Thoracic aorta (tissue), 2 donors: ENCODE data around the gene SLC17A8. TPM values are rescaled to one million over a fixed set of nuclear protein-coding genes. Genes with fewer than 3 reads are reported as not detected.

Experiments
- ATAC-seq: fragments of 150-250 bp; one replicate; pipeline ENCODE4 v1.8.0; 2017; ENCODE audit warnings: low read depth; ENCODE audit not compliant: insufficient number of reproducible peaks, low FRiP score
- DNase-seq: peaks from one replicate; pipeline ENCODE4 v3.0.0-alpha.2; 2020; ENCODE audit warnings: low spot score
- H3K27ac ChIP-seq, 2 donors: fragments of 200-600 bp; sonication (generic); 1 replicate in 1 of 2; 2 replicates in 1 of 2; pipeline ENCODE4 v1.5.1; 2016; ENCODE audit warnings: mild to moderate bottlenecking in 2 of 2, moderate library complexity in 2 of 2
- H3K27me3 ChIP-seq: fragments of 200-600 bp; sonication (generic); replicated peaks from 2 replicates; pipeline ENCODE4 v1.6.0; 2016; ENCODE audit warnings: mild to moderate bottlenecking; ENCODE audit not compliant: insufficient read depth
- H3K36me3 ChIP-seq: fragments of 200-600 bp; sonication (generic); one replicate; pipeline ENCODE4 v1.5.1; 2016
- H3K4me1 ChIP-seq, 2 donors: fragments of 200-600 bp; sonication (generic); 1 replicate in 1 of 2; 2 replicates in 1 of 2; pipeline versions ENCODE4 v1.5.1 to v1.6.0; 2016; ENCODE audit warnings: low read depth in 2 of 2, mild to moderate bottlenecking in 1 of 2; ENCODE audit not compliant: control insufficient read depth in 1 of 2
- H3K4me3 ChIP-seq: fragments of 200-600 bp; sonication (generic); 2 replicates; pipeline ENCODE4 v1.5.1; 2016; ENCODE audit warnings: mild to moderate bottlenecking
- H3K9me3 ChIP-seq: fragments of 200-600 bp; sonication (generic); 2 replicates; pipeline ENCODE4 v1.5.1; 2016
- total RNA-seq, 2 donors: library from RNA; depleted of rRNA; stranded (reverse); fragments of >200 nt; gene quantifications; one replicate each; pipeline versions ENCODE4 v1.1.0 to v1.2.3, GENCODE V29; 2016
- TF ChIP-seq, protein P1 (sequence below): fragments of 200-600 bp; sonication (generic); IDR thresholded peaks from one replicate; pipeline ENCODE4 v1.5.1; 2019; ENCODE audit warnings: antibody characterized with exemption

SLC17A8 gene
- total RNA-seq, 2 donors from 2014 or later = not detected

GRCh38 chr12:100463661-100464060, 106.8 kb downstream of the SLC17A8 start:
- no peaks in the 10 kb centered on the region for H3K9me3 ChIP-seq
- H3K4me3 ChIP-seq = no peak overlapping the region
- TF ChIP-seq, protein P1, sequence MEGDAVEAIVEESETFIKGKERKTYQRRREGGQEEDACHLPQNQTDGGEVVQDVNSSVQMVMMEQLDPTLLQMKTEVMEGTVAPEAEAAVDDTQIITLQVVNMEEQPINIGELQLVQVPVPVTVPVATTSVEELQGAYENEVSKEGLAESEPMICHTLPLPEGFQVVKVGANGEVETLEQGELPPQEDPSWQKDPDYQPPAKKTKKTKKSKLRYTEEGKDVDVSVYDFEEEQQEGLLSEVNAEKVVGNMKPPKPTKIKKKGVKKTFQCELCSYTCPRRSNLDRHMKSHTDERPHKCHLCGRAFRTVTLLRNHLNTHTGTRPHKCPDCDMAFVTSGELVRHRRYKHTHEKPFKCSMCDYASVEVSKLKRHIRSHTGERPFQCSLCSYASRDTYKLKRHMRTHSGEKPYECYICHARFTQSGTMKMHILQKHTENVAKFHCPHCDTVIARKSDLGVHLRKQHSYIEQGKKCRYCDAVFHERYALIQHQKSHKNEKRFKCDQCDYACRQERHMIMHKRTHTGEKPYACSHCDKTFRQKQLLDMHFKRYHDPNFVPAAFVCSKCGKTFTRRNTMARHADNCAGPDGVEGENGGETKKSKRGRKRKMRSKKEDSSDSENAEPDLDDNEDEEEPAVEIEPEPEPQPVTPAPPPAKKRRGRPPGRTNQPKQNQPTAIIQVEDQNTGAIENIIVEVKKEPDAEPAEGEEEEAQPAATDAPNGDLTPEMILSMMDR = no peak
- H3K4me1 ChIP-seq = no peaks in the 10 kb centered on the region
- no peaks in the 10 kb centered on the region for H3K27me3 ChIP-seq
- DNase-seq (no peak), ATAC-seq (no peak)
- no peak overlapping the region for H3K27ac ChIP-seq
- H3K36me3 ChIP-seq = no peaks in the 10 kb centered on the region

DNA sequence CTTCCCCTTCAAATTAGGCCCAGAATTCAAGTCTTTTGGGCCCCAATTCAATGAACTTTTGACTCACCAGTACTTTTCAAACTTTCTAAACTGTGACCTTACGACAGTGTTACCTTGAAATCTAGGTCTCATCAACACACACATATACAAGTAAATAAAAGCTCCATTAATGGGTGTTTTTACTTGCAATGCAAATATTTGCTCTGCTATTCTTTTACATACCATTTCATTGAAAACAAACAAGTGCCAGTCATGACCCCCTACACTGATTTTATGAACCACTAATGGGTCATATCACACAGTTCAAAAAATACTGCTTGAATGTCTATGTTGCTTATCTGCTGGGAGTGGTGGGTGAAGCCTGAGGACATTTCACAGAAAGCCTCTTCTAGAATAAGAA, 107.7 kb downstream of the SLC17A8 start:
- Histone ChIP-seq H3K4me1 (no peaks in the 10 kb centered on the region), H3K36me3 (no peaks in the 10 kb centered on the region), H3K27me3 (no peaks in the 10 kb centered on the region), H3K27ac (no peak overlapping the region), H3K9me3 (no peaks in the 10 kb centered on the region), H3K4me3 (no peak overlapping the region)
- DNase-seq (no peak), ATAC-seq (no peak)
- TF ChIP-seq, protein P1 = no peak

- H3K4me3 ChIP-seq = no peak overlapping the region
- ATAC-seq (no peak), DNase-seq (no peak)
- H3K4me1 ChIP-seq = no peaks in the 10 kb centered on the region
- no peaks in the 10 kb centered on the region for H3K36me3 ChIP-seq
- H3K27me3 ChIP-seq = no peaks in the 10 kb centered on the region
- TF ChIP-seq, protein P1 = no peak
- no peaks in the 10 kb centered on the region for H3K9me3 ChIP-seq
- no peak overlapping the region for H3K27ac ChIP-seq
Measured at GRCh38 chr12:100468126-100468525, 111.3 kb downstream of the SLC17A8 start.

Other genes with a start within 250 kb of the SLC17A8 start
- gene BLTP3B, start 214.2 kb upstream of the SLC17A8 start, total RNA-seq = 10 to 100 TPM; 42.9 to 62.5 TPM
- gene ACTR6, start 156.3 kb upstream of the SLC17A8 start, total RNA-seq = 100 to 1,000 TPM in 1 of 2 donors, 10 to 100 TPM in 1; 17.6 to 130 TPM
- not detected for gene DEPDC4, start 90.0 kb upstream of the SLC17A8 start, total RNA-seq
- gene SCYL2, start 89.9 kb upstream of the SLC17A8 start, total RNA-seq = 10 to 100 TPM; 44.8 to 52.3 TPM
- gene NR1H4, start 116.8 kb downstream of the SLC17A8 start, total RNA-seq = 1 to 10 TPM in 1 of 2 donors, not detected in 1; 1.9 TPM
- gene GAS2L3, start 216.6 kb downstream of the SLC17A8 start, total RNA-seq = 10 to 100 TPM in 1 of 2 donors, 1 to 10 TPM in 1; 9.3 to 12.8 TPM